Measurements from ENCODE around the gene CDC27.

- TF ChIP-seq CTCF (conservative IDR thresholded peaks at IDR 0.05; ENCODE audit: low read length) = no peak
- TF ChIP-seq EZH2phosphoT487 (IDR thresholded peaks at IDR 0.05; ENCODE audit: borderline replicate concordance, low read depth, low read length) = no peak
Measured at GRCh38 chr17:47219621-47220475, 30.8 kb upstream of the CDC27 start.

Measured in OCI-LY7 (cell line).